GM19324 (cell line): ENCODE measurements around the gene WDR33.

Experiments
- ATAC-seq: cut with Tn5 transposase; IDR thresholded peaks from one replicate; pipeline ENCODE4 v1.9.1; 2021; ENCODE audit warnings: mild to moderate bottlenecking, moderate library complexity; ENCODE audit not compliant: unreplicated experiment, low FRiP score

Gene WDR33

GRCh38 chr2:127661072-127661649, 149.8 kb downstream of the WDR33 start:
- no peak for ATAC-seq

GRCh38 chr2:127660291-127660578, 150.7 kb downstream of the WDR33 start:
- no peak for ATAC-seq

GRCh38 chr2:127659408-127660290, 151.3 kb downstream of the WDR33 start:
- ATAC-seq, result no peak

GRCh38 chr2:127658641-127659407, 152.1 kb downstream of the WDR33 start:
- no peak for ATAC-seq

- ATAC-seq, result no peak
Measured at GRCh38 chr2:127658146-127658545, 152.8 kb downstream of the WDR33 start.

GRCh38 chr2:127657232-127657595, 153.8 kb downstream of the WDR33 start:
- no peak for ATAC-seq

- no peak for ATAC-seq
Measured at GRCh38 chr2:127656569-127657231, 154.3 kb downstream of the WDR33 start.

- no peak for ATAC-seq
Measured at GRCh38 chr2:127655209-127656073, 155.5 kb downstream of the WDR33 start.

- no peak for ATAC-seq
Measured at GRCh38 chr2:127654838-127655175, 156.2 kb downstream of the WDR33 start.

- no peak for ATAC-seq
Measured at GRCh38 chr2:127654084-127654837, 156.7 kb downstream of the WDR33 start.

GRCh38 chr2:127653421-127654083, 157.4 kb downstream of the WDR33 start:
- ATAC-seq, result no peak

GRCh38 chr2:127652786-127653357, 158.1 kb downstream of the WDR33 start:
- ATAC-seq, result no peak

GRCh38 chr2:127651971-127652550, 158.9 kb downstream of the WDR33 start:
- ATAC-seq, result no peak

GRCh38 chr2:127651381-127651809, 159.6 kb downstream of the WDR33 start:
- ATAC-seq, result no peak
